ENCODE results near the gene HSPA12B.

DNA sequence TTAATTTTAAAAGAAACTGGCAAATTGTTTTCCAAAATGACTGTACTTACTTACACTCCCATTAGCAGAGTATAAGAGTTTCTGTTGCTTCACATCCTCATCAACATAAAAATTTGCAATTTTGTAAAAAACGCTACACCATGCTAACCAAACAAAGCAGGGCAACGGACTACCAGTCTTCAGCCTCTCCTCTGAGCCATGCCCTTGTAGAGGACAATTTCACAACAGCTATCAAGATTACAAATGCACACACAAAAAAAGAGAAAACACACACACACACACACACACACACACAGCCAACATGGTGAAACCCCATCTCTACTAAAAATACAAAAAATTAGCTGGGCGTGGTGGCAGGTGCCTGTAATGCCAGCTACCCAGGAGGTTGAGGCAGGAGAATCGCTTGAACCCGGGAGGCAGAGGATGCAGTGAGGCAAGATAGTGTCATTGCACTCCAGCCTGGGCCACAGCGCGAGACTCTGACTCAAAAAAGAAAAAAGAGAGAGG lies 39.1 kb downstream of the HSPA12B start:
- TF ChIP-seq, protein P1, sequence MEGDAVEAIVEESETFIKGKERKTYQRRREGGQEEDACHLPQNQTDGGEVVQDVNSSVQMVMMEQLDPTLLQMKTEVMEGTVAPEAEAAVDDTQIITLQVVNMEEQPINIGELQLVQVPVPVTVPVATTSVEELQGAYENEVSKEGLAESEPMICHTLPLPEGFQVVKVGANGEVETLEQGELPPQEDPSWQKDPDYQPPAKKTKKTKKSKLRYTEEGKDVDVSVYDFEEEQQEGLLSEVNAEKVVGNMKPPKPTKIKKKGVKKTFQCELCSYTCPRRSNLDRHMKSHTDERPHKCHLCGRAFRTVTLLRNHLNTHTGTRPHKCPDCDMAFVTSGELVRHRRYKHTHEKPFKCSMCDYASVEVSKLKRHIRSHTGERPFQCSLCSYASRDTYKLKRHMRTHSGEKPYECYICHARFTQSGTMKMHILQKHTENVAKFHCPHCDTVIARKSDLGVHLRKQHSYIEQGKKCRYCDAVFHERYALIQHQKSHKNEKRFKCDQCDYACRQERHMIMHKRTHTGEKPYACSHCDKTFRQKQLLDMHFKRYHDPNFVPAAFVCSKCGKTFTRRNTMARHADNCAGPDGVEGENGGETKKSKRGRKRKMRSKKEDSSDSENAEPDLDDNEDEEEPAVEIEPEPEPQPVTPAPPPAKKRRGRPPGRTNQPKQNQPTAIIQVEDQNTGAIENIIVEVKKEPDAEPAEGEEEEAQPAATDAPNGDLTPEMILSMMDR (IDR thresholded peaks at IDR 0.05; ENCODE audit: poor library complexity), result no peak
- TF ChIP-seq EZH2 (IDR thresholded peaks at IDR 0.05; ENCODE audit: borderline replicate concordance), result no peak

Data from hepatocyte (in vitro differentiated cells).